ENCODE measurements around the gene GNAQ. TPM values are rescaled to one million over a fixed set of nuclear protein-coding genes. Genes with fewer than 3 reads are reported as not detected.

Gene GNAQ
- total and polyA plus RNA-seq, 2 experiments from 2014 or later: 21.1 to 43.1 TPM

GRCh38 chr9:77830618-77831285, 200.9 kb downstream of the GNAQ start (continued):
- TF ChIP-seq ZNF462 (CRISPR knock-in tag; IDR thresholded peaks at IDR 0.05) (no peak), ZNF331 (CRISPR knock-in tag; IDR thresholded peaks at IDR 0.05; ENCODE audit: low read depth) (no peak), CTCF (conservative IDR thresholded peaks at IDR 0.05; ENCODE audit: low read depth in 2 of 2) (no peak), ETS1 (IDR thresholded peaks at IDR 0.05) (no peak)

- no peaks in the 10 kb centered on the region for H3K4me1 ChIP-seq (ENCODE audit: insufficient read depth)
- no peak overlapping the region for H3K27ac ChIP-seq (ENCODE audit: low read depth)
- no peaks in the 10 kb centered on the region for H3K79me2 ChIP-seq (replicated peaks; ENCODE audit: insufficient read depth)
- Mint-ChIP-seq H3K9me3 (no peaks in the 10 kb centered on the region), H3K27ac (no peak overlapping the region; the same call in 1 of the 2 replicates), H3K27me3 (ENCODE audit: insufficient read depth, low read depth, poor library complexity) (no peaks in the 10 kb centered on the region), H3K4me1 (peaks cover 2% of the 10 kb centered on the region; the same call in 1 of the 3 replicates), H3K4me3 (no peak overlapping the region), H3K36me3 (ENCODE audit: low read depth) (no peaks in the 10 kb centered on the region)
- no peaks in the 10 kb centered on the region for H4K20me1 ChIP-seq (replicated peaks; ENCODE audit: insufficient read depth)
- H3K9me2 ChIP-seq (ENCODE audit: insufficient read depth): no peaks in the 10 kb centered on the region
- no peak for DNase-seq (ENCODE audit: low spot score)
- H3K36me3 ChIP-seq (ENCODE audit: insufficient read depth): no peaks in the 10 kb centered on the region
- H3F3A ChIP-seq (replicated peaks; ENCODE audit: low read depth): no peaks in the 10 kb centered on the region
- no peaks in the 10 kb centered on the region for H3K27me3 ChIP-seq (ENCODE audit: insufficient read depth)
- TF ChIP-seq JUNB (IDR thresholded peaks at IDR 0.05; ENCODE audit: unreplicated experiment): no peak
- no peak for TF ChIP-seq STAT1 (IDR thresholded peaks at IDR 0.05; ENCODE audit: unreplicated experiment)
- no peak for TF ChIP-seq ZNF331 (CRISPR knock-in tag; IDR thresholded peaks at IDR 0.05; ENCODE audit: low read depth)
- ATAC-seq: no peak
- H3K4me3 ChIP-seq: no peak overlapping the region
- H2AFZ ChIP-seq: no peak overlapping the region
- no peak overlapping the region for H3K4me2 ChIP-seq
Measured at GRCh38 chr9:77829420-77829819, 202.2 kb downstream of the GNAQ start.
